NT2/D1 (cell line): ENCODE data around the gene SPAG9.

Source experiments
- SUZ12 ChIP-seq: IDR thresholded peaks from 2 replicates; pipeline ENCODE4 v1.6.1; 2011; ENCODE audit not compliant: insufficient read length, insufficient read depth; ENCODE audit errors: extremely low read depth
- YY1 ChIP-seq: IDR thresholded peaks from 2 replicates; pipeline ENCODE4 v1.6.1; 2011; ENCODE audit not compliant: insufficient read length, insufficient read depth
- ZNF274 ChIP-seq: IDR thresholded peaks from 2 replicates; pipeline ENCODE4 v1.6.1; 2011; ENCODE audit warnings: mild to moderate bottlenecking, low read depth, low read length

GRCh38 chr17:51152766-51153209, 32.1 kb upstream of the SPAG9 start:
- TF ChIP-seq ZNF274 (no peak), YY1 (no peak), SUZ12 (no peak)
